GM18909 (cell line): ENCODE results near the gene MGA.

ENCODE experiments used
- ATAC-seq: cut with Tn5 transposase; IDR thresholded peaks from one replicate; pipeline ENCODE4 v1.9.1; 2021; ENCODE audit warnings: mild to moderate bottlenecking; ENCODE audit not compliant: unreplicated experiment, poor library complexity

MGA gene

DNA sequence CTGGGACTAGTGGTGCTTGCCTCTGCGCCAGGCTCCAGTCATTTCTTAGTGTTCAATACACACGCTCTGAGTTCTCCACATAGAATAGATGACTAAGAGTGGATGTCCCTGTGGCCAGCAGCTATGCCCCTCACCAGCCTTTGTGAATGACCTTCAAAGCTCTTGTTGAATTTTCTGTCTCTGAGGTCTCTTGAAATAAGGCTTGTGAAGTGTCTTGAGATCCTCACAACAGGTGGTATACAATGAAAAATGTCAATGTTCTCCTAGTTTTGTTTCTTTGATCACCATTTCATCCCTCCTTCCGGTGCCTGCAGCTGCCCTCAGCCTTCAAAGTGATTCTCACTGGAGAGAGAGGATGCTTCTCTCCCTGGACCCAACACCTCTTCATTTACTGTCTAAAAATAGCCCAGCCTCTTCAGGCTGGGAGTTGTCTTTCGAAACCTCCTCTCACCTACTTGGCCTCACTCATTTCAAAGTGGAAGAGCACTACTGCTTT lies 119.5 kb downstream of the MGA start:
- no peak for ATAC-seq

DNA sequence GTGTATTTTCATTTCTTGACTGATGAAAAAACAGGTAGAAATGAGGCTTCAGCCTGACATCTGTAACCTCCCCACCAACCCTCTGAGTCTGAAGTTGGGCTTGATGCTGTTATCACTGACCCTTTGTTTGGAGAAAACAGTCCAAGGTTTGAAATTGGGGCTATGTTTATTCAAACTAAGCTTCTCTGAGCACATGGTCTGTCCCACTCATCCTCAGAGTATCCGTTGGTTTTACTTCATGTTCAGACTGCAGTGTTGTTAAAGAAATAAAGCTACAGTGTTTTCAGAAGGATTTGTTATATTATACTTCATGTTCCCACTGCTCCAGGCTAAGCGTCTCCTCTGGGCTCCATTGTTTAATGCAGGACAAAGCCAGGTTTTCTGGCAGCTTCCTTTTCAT lies 120.1 kb downstream of the MGA start:
- no peak for ATAC-seq

DNA sequence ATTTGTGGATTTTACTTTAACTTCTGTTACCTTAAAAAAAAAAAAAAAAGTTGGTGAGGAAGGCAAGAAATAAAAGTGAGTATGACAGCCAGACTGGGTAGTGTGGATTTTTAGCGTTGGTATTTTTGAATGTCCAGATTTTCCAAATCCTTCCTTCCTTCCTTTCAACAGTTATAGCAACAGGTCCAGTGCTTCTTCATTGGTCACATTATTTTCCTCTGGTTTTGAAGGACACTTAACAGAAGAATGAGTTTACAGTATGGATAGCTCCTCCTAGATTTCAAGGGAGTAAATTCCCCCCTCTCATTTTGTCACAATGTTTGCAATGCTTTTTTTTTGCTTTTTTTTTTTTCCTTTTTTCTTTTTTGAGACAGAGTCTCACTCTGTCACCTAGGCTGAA lies 120.5 kb downstream of the MGA start:
- ATAC-seq = no peak

DNA sequence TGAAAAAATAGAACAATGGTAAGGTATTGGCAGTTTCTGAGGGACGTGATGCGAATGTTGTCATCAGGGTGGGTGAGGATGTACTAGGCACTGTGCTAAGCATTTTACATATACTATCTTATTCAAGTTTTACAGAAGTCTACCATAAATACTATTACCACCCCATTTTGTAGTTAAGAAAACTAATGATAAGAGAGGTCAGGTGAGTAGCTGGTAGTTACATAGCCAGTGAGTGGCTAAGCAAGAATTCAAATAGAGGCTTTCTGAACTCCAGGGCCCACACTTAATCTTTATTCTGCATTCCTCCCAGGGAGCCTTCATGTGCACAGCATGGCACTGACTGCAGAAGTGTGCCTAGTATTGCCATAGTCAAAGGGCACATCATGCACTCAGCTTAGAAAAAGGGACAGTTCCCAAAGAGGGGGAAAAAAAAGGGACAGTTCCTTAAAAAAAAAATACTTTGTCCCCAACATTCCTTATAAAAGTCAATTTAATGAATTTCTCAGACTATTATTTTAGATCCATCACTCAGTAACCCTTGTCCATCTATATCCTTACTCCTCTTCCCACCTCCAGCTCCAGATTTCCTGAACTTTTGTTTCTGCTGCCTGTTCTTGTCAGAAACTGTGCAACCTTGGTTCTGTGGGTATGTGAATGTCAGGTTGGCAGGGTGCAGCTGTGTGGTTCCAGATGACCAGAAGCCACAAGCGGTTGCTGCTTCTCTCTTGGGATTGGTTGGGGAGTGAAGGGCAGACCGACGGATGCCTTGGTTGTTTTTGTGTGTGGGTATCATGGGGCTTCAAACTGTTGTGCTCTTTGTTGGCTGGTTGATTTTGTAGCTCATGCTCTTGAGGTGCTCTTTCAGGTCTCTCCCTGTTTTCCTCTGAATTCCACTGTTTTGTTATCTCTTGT lies 122.4 kb downstream of the MGA start:
- ATAC-seq = no peak

DNA sequence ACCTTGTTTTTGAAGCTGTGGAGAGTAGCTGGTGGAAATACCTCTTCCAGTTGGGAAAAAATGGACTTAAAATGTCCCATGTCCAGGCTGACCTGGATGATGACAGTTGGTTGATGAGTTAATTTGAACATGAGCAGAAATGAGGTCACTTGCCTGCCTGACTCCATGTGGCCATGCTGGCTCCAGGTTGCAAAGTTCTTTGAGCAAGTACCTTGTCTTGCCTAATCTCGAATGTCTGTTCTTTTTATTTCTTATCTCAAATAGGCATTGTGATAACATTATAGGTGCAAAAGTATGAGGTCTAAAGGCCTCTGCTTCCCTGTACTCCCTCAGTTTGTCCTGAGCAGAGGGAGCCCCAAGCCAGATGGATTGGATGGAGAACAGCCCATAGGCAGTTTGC lies 123.1 kb downstream of the MGA start:
- no peak for ATAC-seq

DNA sequence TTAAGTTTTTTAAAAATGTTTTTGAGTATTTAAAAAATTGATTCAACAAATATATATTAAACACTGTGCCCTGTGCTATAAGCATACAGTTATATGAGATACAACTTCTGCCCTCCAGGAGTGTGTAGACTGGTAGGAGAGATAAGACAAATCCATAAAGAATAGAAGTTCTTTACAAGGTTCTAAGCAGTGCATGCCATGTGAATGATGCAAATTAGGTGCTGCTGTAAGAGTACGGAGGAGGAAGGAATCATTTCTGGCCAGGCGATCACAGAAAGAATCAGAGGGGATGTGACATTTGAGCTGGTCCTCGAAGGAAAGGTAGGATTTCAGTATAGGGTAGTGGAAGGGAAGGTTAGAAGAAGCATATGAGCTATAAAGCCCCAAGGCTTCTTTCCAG lies 128.1 kb downstream of the MGA start:
- ATAC-seq = no peak

DNA sequence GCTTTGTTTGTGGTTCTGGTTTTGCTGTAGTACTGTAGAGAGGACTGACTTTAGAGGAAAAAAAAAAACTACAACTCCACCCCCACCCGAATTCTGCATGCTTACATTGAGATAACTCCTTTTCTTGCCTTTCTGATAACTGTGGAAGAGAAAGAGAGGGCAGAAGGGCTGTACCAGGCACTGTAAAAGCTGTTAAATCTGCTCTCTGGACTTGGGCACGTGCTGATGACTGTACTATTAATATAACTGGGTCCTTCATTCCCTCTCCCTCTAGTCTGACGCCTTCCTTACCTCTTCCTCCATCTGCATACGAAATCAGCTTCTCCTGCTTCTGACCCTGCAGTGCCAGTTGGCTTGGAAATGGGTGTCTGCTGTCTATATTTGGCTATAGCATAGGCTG lies 129.0 kb downstream of the MGA start:
- no peak for ATAC-seq

DNA sequence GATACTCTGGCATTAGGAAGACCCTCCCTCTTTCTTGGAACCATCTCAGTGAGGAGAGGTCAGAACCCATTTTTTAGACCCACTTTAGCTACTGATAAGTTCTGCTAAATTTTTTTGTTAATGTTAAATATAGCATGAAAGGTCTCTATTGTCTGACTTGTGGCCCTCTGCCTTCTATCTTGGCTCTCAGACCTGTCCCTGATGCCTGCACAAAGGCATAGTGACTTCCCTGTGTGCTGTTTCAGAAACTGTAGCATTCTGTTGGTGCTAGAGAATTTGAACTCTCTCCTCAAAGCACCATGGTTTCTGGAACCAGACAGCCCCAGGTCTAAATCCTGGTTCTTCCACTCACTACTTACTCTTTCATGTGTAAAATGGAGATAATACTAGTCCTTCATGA lies 129.5 kb downstream of the MGA start:
- ATAC-seq = no peak

DNA sequence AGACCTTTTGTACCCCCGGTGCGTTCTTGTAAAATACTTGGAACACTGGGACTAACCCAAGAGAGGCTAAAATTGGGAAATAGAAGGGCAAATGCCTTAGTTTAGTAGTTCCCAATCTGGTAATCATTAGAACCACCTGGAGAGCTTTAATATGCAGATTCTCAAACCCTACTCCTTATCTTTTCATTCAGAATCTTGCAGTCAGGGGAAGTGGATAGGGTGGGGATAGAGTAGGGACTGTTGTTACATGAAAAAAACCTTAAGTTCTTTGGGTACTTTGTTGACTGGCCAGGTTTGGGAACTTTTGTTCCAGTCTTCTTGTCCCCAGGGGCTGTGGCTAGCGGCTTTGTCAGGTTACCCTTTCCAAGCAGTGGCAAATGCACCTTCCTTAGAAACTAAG lies 130.0 kb downstream of the MGA start:
- ATAC-seq = no peak

DNA sequence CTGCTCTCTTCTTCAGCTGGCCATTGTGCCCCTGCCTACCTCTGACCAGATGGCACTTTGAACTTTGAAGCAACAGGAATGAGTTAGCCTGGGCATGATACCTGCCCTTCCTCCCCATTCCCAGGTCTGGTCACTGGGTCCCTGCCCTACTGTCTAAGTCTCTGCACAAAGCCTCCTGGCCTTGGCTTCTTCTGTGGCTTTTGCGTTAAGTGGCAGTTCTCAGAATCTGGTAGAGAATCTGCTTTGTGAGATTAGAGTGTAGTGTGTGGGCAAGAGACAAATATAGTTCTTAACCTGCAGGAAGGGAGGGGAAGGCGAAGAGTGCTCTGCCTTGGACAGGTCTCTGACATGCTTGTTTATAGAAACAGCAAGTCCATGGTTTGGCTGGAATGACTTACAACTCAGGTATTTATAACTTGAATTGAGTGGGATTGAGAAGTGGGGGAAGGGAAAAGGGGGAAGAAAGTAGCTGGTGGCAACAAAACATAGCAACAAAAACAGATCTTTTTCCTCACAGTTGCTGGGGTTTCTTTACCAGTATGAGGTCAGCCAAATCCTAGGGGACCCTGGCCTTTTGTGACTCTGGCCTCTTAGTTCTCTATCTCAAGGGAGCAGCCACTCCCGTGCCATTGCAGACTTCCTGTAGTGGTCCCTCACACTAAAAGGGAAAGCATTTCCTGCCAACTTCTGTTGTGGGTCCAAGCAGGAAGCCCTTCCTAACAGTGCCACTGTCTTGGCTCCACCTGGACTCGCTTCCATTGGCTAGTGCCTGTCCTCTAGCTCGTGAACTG lies 130.7 kb downstream of the MGA start:
- ATAC-seq = no peak

DNA sequence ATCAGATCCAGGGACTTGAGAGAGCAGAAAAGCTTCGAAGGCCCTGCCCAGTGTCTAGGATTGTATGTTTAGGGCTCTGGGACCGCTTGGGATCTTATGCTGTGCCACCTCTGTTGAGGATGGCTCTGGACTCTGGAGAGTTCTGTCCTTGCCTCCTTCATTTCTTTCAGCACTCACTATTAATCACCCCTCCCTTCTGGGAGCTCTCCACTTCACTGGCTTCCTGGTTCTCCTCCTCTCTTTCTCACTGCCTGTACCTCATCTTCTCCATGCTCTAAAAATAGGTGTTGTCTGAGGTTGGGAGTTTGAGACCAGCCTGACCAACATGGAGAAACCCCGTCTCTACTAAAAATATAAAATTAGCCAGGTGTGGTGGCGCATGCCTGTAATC lies 131.3 kb downstream of the MGA start:
- ATAC-seq = no peak

DNA sequence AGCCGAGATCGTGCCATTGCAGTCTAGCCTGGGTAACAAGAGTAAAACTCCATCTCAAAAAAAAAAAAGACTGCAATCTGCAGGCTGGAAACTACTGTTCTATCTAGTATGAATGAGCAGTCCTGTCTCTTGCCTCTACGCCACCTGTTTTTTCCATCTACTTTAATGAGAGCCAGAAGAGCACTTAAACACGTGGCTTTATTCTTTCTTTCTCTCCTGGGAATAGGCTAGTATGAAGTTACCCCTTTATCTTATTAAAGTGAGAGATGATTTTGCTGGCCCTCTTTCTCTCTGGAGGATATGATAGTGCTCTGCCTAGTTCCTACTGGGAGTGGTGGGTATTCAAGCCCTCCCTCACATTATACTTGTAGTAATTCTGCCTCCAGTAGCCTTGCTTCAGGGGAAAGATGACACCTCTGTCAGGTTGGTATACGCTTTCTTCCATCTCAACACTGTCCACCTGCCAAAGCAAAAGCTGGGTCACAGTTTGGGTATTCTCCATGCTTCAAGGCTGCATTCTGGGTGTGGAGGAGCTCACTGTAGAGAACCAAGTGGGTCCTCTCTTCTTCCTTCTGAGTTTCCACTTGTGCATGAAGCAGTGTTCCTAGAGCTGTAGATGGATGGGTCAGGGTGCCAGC lies 131.9 kb downstream of the MGA start:
- no peak for ATAC-seq

DNA sequence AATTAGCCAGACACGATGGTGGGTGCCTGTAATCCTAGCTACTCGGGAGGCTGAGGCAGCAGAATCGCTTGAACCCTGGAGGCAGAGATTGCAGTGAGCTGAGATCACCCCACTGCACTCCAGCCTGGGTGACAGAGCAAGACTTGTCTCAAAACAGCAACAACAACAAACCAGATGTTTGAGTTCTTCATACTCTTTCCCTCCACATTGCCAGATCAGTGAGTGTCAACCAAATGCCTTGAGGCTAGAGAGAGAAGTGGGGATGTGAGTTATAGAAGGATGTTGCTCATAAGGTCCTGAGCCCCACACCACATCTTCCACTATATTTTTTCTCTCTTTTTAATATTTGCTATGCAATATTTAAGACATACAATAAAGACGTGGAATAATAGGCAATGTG lies 133.9 kb downstream of the MGA start:
- no peak for ATAC-seq

DNA sequence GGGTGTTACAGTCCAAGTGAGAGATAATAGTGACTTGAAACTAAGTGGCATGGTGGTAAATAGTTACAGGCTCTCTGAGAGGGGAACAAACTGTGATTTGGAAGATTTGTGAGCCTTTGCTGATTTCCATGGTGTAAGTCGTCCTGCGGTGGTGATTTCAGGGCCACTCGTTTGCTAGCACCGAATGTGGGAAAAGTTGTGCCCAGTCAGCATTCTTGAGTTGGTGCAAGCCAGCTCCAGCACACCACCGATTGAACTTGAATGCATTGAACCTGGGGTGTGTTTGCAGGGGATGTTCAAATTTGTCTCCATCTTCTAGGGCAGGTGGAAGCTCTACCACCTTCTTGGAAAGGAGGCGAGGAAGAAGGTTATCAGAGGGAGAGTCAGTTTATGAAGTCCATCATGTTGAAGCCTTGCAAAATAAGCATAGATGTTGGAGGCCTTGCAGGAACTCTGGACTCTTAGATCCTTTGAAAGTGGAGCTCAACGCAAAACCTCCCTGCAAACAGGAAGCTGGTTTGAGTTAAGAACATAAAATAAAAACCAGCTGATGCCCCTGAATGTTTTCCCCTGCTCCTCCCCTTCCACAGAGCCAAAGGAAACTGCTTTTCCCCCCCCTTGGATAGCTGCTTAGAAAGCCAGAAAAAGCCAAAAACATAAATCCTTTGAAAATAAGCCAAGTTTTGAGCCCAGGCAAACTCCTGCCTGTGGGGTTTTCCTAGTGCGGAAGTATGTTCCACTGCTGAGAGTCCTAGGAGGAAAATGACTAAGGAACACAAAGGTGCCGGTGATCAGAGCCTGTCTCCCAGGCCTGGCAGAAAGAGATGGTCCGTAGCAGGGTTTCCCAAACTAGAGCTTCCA lies 136.0 kb downstream of the MGA start:
- no peak for ATAC-seq

DNA sequence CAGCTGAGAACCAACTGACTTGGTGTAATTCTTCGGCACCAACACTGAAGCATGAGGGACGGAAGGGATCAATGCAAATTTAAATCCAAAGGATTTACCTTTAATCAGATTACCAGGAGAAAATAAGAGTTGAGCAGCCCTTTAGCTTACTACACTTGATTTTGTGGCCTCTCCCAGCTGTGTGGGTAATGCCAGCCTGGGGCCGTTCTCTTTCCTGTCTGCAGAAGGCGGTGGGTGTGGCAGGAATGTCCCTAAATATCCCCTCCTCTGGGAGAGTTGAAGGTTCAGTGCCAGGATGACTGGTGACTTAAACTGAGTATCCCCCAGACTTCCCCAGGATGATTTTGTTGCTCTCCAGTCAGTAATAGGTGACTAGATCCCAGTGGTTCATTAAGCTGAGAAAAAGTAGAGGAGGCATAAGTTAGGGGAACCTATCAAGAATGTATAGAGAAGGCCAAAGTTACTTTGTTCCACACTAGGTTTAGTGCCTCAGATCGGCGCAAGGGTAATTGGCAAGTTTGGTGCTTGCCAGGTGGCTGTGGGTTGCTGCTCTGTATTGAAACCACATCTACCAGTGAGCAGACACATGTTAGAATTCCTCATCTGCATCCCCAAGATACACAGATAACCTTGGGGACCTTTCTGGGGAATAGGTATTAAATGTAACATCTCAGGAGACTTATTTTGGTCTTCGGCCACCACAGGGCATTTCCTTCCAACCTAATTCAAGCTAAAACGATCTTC lies 137.2 kb downstream of the MGA start:
- ATAC-seq = no peak

DNA sequence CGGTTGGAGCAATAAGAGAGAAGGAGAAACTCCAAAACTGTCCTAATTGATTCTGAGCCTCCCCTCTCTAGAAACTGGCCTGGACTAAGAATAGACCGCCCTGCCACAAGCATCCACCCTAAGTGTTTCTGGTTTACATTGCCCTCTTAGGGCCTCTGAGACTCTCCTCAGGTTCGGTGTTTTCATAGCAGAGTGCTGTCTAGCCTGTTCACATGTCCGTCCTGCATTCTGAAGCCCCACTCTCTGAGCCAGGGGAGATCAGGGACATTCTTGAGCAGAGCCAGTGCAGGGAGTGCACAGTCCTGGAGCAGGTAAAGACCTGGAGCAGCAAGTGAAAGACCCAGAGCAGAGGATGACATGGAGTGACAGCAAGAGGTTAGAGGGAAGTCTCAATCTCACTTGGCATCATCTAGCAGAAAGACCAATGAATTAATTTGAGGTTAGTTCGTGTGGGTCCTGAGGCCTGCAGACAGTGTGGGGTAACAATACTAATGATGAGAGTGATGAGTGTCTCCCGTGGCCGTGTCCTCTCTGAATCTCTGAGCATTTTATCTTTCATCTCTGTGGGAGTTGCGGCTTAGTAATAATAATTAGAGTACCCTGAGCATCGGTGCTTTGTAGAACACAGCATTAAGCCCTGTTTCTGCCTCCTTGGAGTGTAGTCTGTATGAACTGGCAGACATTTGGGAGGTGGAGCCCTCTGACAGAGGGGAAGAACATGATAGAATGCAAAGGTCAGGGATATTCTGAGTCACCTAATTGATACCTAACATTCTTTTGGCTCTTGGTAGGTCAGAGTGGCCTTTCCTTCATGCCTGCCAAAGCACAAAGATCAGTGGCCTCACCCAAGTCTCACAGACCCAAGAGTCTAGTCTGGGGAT lies 138.6 kb downstream of the MGA start:
- ATAC-seq = no peak

DNA sequence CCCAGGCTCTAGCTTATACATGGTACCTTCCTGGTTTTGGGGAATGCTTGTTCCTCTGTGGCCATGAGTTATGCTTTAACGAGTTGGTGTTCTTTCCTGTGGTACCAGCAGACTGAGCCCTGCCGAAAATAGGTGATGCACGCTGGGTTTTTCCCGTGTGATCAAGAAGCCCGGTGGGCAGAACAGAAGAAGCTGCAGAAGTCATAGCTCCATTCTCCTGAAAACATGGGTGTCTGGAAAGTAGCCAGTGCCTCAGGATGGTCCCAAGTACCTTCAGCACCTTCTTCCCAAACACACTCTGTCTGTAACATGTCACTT lies 139.2 kb downstream of the MGA start:
- no peak for ATAC-seq

DNA sequence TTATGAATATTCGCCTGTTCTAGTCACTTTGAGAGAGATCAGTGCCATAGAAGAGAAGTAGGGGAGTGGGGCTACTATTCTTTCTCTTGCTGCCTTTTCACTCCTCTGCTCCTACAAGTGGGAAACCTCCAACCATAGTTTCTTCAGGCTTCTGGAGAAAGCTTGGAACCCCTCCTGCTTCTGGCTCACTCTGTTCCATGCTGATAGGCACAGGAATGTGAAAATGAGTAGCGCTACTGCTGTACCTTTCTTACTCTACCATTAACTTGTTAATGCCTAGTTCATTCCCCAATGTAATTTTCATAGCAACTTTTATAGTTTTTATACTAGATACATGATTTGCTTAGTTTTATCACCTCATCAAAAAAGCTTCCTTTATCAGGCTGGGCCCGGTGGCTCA lies 141.0 kb downstream of the MGA start:
- no peak for ATAC-seq
